HG02642 (cell line): ENCODE results near the gene SWT1.

Experiments
- ATAC-seq: cut with Tn5 transposase; IDR thresholded peaks from one replicate; pipeline ENCODE4 v1.9.1; 2021; ENCODE audit warnings: mild to moderate bottlenecking; ENCODE audit not compliant: unreplicated experiment, poor library complexity

The SWT1 gene

DNA sequence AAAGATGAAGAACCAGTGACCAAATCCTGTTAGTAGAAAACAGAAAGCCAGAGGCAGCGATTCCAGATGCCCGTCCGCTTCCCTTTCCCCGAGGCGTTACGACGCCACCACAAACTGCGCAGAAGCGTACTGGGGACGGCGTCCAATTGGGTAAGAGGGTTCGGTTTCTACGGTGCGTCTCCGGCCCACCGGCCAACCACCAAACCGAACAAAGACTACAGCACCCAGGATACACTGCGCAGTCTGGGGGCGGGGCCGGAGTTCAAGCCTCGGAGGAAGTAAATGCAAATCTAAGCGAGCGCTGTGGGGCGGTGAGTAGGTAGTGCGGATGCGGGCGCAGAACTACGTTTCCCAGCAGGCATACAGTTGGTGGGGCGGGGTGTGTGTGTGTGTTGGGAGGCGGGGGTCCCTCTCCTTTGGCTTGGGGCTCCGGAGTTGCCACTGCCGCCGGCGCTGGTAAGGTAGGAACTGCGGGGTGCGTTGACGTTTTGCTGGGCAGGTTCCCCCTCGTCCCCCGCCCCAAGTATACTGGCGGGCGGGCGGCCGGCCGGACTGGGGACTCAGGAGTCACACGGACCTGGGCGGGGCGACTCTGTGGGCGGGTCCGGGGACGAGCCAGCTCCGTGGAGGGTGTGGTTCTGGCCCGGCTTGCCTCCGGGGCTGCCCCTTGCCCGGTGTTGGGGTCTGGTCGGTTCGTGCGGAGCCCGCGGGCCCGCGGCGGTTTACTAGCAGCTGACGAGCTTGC, at the start of gene SWT1, which contains the start of gene TRMT1L:
SWT1 (plus strand) TSS at position 314 of the 745 bp plus-strand sequence. CDS start 3,675 bp downstream, outside the sequence.
TRMT1L (minus strand) TSS at position 100 of the 745 bp plus-strand sequence. CDS start 241 bp downstream, outside the sequence.
- ATAC-seq: peak; percentile 93

DNA sequence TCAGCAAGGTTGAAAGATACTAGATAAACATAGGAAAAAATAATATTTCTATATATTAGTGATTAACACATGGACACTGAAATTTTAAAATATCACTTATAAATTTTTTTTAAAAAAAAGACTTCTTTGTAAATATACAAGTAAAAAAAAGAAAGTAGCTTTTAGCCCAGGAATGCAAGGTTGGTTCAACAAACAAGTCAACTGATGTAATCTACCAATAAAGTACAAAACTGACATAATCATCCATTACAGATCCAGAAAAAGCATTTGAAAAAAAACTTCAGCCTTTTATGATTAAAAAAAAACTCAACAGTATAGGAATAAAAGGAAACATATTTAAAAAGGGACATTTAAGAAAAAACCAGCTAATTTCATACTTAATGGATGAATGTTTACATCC, 48.6 kb upstream of the SWT1 start:
- no peak for ATAC-seq

DNA sequence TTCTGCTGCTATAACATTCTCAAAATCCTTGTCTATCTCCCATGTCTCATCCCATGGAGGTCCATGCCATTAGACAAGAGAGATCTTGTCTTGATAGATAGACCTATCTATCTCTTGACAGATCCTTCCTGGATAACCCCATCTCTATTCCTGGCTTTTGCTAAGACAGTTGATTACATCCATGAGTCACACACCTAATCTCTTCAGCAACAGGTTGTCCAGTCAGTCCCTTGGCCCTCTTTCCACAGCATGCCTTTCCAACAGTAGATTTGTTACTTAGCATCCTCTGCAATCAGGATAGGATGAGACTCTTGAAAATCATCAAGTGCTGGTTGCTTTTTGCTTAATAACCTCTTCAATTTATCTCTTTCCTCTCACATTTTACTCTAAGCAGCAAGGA, 46.8 kb upstream of the SWT1 start:
- ATAC-seq: no peak

DNA sequence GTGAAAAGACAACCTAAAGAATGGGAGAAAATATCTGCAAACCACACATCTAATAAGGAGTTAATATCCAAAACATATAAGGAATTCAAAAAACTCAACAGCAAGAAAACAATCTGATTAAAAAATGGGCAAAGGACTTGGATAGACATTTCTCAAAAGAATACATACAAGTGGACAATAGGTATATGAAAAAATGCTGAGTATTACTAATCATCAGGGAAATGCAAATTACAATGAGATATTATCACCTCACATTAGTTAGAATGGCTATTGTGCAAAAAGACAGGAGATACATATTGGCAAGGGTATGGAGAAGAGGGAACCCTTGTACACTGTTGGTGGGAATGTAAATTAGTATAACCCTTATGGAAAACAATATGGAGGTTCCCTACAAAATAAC, 45.1 kb upstream of the SWT1 start:
- no peak for ATAC-seq

GRCh38 chr1:185112356-185112755, 44.6 kb upstream of the SWT1 start:
- no peak for ATAC-seq

DNA sequence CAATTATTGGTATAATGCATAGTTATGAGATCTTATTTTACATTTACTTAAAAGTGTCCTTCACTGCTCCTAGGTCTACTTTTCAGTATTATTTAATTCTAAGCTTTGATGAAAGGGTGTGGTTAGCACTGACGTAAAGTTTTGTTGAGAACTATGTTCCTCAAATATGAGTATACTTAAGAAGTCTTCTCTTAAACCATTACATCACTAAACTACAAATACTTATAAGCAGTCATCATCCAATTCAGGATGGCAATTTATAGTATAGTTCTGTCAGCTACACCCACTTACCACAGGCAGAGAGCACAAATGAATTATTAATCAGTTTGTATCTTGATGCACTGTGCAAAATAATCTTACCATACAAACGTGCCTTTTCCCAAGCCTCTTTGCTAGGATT, 27.3 kb upstream of the SWT1 start:
- no peak for ATAC-seq

- no peak for ATAC-seq
Observed at GRCh38 chr1:185132534-185132933, 24.4 kb upstream of the SWT1 start.

DNA sequence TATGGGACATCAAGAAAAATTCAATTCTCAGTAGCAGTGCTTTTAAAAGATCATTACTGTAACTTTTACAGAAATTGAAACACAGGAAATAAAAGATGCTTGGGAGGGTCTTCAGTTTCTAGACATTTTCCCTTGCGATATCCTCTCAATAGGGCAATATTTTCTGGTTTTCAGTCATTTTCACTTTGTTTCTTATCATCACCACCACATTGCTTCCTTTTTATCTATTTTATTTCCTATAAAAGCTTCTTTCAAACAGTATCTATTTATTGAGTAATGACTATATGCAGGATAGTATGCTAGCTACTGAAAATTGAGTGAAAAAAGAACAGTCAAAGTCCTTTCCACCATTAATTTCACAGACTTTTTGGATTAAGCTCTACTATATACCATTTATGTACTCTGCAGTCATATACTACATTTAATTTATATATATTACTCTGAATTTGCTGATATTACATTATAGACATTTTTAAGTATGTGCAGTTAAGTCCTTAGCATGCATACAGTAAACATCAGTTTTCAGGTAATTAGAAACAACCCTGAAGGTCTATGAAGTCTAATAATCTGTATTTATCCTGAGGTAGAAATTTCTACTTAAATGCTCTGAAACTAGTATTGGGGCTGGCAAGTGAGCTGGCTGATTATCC, 18.9 kb upstream of the SWT1 start:
- no peak for ATAC-seq

- no peak for ATAC-seq
Observed at GRCh38 chr1:185139246-185139645, 17.7 kb upstream of the SWT1 start.

DNA sequence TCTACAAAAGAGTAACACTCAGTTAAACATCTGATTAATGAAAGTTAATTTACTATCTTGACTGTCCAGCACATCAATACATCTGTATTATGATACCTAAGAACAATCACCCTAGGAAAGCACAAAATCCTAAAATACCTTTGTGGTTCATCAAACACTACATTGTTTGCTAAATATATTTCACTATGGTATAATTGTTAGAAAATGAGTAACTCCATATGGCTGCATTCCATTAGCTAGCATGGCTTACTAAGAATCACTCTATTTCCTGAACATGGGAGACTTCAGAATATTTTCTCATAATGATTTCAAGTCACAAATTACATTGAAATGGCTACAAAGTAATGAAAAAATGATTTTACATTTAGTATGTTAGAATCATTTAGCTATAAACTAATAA, 12.7 kb upstream of the SWT1 start:
- no peak for ATAC-seq

- no peak for ATAC-seq
Observed at GRCh38 chr1:185151215-185151614, 5.8 kb upstream of the SWT1 start.

GRCh38 chr1:185152187-185152767, 4.7 kb upstream of the SWT1 start:
- no peak for ATAC-seq

- ATAC-seq: no peak
Observed at GRCh38 chr1:185154912-185155513, 2.0 kb upstream of the SWT1 start.

- no peak for ATAC-seq
Observed at GRCh38 chr1:185155600-185156287, 1.2 kb upstream of the SWT1 start.

DNA sequence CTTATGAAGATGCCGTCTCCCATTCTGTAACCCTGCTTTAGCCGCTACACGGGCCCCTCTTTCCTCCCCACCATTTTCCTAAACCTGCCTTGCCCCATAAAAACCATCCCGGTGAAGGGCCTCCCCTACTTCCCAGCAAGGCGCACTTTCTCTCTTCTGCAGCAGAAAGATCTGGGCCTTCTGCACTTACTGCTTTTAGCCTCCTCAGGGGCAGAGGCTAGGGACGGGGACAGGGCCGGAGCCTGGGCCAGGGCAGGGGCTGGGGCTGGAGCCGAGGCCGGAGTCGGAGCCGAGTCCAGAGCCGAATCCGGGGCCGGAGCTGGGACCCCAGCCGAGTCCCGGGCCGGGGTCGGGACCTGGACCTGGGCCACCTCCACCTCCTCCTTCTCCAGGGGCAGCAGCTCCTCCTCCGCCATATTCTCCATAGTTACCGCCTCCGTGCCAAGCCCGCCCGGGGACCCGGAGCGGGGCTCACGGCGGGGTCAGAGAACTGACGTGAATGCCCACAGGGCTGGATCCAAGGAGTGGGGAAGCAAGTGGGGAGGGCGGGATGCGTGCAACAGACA, 596 bp upstream of the SWT1 start:
- peak; percentile 37 for ATAC-seq

- ATAC-seq: no peak
Observed at GRCh38 chr1:185157599-185158412, 839 bp downstream of the SWT1 start.

DNA sequence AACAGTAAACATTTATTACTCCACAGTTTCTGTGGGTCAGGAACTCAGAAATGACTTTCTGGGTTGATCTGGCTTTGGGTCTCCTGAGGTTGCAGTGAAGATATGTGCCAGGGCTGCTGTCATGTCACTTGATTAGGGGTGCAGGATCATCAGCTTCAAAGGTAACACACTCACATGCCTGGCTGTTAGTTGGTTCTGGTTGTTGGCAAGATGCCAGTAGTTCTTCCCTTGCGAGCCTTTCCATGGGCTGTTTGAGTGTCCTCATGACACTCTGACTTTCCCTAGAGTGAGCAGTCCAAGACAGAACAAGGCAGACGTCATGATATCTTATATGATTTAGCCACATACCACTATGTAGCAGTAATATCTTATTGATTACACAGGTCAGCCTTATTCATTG, 1.8 kb downstream of the SWT1 start:
- no peak for ATAC-seq

DNA sequence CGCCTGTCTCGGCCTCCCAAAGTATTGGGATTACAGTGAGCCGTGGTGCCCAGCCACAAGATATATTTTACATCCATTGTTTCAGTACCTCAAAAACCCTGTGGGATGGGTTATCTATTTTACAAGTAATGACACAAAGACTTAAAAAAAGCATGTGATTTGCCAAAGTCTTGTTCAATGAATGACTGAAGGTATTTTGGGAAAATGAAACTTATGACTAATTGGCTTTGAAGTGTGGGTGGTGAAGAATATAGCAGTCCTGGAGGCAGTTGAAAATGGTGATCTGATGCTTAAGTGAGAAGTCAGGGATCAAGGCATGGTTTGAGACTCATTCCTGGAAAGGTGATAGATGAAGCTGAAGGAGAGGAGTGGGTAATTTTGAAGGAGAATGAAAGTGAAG, 3.0 kb downstream of the SWT1 start:
- no peak for ATAC-seq

DNA sequence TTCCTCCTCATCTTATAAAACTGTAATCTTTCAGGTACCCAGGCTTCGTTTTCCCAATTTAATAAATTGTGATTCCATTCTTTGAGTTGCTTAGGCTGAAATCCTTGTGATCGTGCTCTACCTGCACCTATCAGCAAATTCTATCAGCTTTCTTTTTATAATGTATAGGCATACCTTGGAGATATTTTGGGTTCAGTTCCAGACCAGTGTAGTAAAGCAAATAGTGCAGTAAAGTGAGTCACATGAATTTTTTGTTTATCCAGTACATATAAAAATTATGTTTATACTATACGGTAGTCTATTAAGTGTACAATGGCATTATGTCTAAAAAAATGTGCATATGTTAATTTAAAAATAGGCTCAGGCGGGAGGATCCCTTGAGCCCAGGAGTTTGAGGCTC, 5.5 kb downstream of the SWT1 start:
- ATAC-seq: no peak
